ENCODE data around the gene TRIP4. TPM values are rescaled to one million over a fixed set of nuclear protein-coding genes. Genes with fewer than 3 reads are reported as not detected.

TRIP4 gene
- total RNA-seq, 1 donor from 2014 or later: 23.2 TPM

GRCh38 chr15:64503640-64504039 lies 116.0 kb downstream of the TRIP4 start:
- Histone ChIP-seq H3K4me1 (peaks cover 61% of the 10 kb centered on the region), H3K9me3 (no peaks in the 10 kb centered on the region), H3K36me3 (peaks cover 32% of the 10 kb centered on the region), H3K27ac (peak overlapping the region; percentile 53), H3K27me3 (ENCODE audit: low read depth) (no peaks in the 10 kb centered on the region), H3K4me3 (no peak overlapping the region)
- DNase-seq (no peak), ATAC-seq (no peak)
- intact Hi-C loops (cut with DNase I): no loop called here
- TF ChIP-seq CTCF (IDR thresholded peaks at IDR 0.05): no peak

Other genes starting within 250 kb of the TRIP4 start
- 17.4 TPM for gene SNX22, start 236.1 kb upstream of the TRIP4 start, total RNA-seq
- 323 TPM for gene PPIB, start 224.8 kb upstream of the TRIP4 start, total RNA-seq
- 19.8 TPM for gene CSNK1G1, start 31.7 kb upstream of the TRIP4 start, total RNA-seq
- gene PCLAF, start 6.4 kb upstream of the TRIP4 start, total RNA-seq: 4.5 TPM
- gene ZNF609, start 72.7 kb downstream of the TRIP4 start, total RNA-seq: 45.3 TPM